NCI-H2227 (cell line): ENCODE results near the gene GAB2.

Source experiments
- DNase-seq: peaks from one replicate; lab custom pipeline; 2025; ENCODE audit not compliant: unreplicated experiment; lab: John Stamatoyannopoulos, UW

Gene GAB2

DNA sequence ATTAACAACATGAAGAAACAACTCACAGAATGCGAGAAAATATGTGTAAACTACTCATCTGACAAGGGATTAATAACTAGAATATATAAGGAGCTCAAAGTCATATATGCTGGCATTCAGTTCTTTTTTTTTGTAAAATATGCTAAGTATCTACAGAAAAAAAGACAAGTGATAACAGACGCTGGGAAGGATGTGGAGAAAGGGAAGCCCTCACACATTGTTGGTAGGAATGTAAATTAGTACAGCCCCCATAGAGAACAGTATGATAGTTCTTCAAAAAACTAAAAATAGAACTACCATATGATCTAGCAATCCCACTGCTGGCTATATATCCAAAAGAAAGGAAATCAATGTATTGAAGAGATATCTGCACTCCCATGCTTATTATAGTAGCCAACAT is 13.8 kb downstream of the GAB2 start:
- no peak for DNase-seq

DNA sequence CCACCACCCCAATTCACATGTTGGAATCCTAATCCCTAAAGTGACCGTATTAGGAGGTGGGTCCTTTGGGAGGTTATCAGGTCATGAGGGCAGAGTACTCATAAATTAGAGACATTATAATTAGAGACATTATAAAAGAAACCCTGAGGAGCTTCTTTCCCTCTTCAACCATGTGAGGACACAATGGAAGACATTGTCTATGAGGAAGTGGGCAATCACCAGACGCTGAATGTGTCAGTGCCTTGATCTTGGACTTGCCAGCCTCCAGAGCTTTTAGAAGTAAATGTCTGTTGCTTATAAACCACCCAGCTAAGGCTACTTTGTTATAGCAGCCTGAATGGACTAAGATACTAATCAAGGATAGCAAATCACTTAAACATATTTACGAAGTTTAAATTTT is 14.8 kb downstream of the GAB2 start:
- DNase-seq: no peak

GRCh38 chr11:78400702-78401101 is 16.9 kb downstream of the GAB2 start:
- DNase-seq: peak; percentile 36

DNA sequence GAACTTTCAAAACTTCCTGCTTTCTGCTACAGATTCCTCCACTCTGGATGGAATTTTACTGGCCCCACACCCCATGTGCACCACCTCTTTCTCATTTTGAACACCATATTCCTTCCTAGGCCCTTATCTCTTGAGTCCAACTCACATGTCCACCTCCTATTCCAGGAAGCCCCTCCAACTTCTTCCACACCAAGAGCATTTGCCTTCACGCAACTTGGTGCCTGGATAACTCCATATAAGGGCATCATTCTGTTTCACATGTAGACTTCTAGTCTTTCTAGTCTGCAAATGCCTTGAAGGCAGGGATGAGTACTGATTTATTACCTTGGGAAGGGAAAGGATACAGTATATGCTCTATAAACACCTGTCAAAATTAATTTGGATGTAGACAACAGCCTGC is 17.5 kb downstream of the GAB2 start:
- no peak for DNase-seq

GRCh38 chr11:78399136-78399535 is 18.5 kb downstream of the GAB2 start:
- DNase-seq: no peak

- DNase-seq: no peak
Observed at GRCh38 chr11:78398715-78399114, 18.9 kb downstream of the GAB2 start.

GRCh38 chr11:78397398-78397797 is 20.2 kb downstream of the GAB2 start:
- no peak for DNase-seq

DNA sequence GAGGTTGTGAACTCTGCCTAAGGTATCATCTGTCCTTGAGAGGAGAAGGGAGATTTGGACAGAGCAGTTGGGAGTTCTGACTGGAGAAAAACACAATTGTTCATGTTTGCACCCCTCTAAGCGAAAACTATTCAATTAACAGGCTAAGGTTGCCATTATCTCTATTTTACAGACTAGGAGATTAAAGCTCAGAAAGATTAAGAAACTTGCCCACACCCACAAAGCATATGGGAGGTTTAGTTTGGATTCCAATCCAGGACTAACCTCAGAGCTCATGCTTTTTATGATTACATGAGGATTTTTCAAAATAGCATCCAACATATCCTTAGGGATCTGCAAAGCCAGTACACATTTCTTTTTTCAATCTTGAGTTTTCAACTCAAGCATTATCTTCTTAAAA is 22.0 kb downstream of the GAB2 start:
- DNase-seq: no peak

- no peak for DNase-seq
Observed at GRCh38 chr11:78392854-78393253, 24.8 kb downstream of the GAB2 start.

GRCh38 chr11:78391424-78391823 is 26.2 kb downstream of the GAB2 start:
- DNase-seq: no peak

DNA sequence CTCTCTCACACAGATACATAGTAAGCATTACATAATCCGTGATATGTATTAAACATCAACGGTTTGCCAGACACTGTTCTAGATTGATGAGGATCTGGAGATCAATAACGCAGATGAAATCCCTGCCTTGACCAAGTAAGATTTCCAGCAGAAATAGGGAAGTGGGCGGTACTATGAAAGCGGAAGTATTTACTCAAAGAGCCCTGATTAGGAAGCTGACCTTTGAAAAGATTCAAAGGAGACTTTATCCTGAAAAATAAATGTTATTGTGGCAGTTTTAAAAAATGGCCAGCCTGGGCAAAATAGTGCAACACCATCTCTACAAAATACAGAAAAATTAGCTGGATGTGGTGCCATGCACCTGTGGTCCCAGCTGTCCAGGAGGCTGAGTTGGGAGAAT is 26.8 kb downstream of the GAB2 start:
- DNase-seq: no peak

GRCh38 chr11:78386215-78386941 is 31.2 kb downstream of the GAB2 start:
- DNase-seq: peak; percentile 37

GRCh38 chr11:78385205-78385604 is 32.4 kb downstream of the GAB2 start:
- DNase-seq: no peak

- DNase-seq: no peak
Observed at GRCh38 chr11:78384231-78384630, 33.4 kb downstream of the GAB2 start.

- DNase-seq: no peak
Observed at GRCh38 chr11:78381865-78382264, 35.8 kb downstream of the GAB2 start.

DNA sequence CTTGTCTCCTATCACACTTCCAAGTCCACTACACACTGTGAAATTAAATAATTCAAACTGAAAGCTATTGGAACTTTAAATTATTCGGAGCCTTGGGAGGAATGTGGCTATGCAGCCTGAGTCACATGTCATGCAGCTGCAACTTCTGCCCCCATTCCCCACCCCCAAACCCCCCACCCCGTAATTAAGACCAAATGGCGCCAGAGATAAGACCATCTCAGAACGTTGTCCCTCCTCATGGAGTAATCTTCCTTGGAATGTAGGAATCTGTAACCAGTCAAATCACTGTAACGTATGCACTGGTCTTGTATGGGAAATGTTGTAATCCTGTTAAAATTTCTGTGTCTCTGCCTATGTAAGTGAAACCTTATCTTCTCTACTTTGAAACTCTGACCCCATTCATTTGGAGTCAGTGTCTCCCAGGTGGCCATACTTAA is 37.0 kb downstream of the GAB2 start:
- DNase-seq: peak; percentile 32

- no peak for DNase-seq
Observed at GRCh38 chr11:78379039-78379670, 38.5 kb downstream of the GAB2 start.

GRCh38 chr11:78377625-78378418 is 39.8 kb downstream of the GAB2 start:
- DNase-seq: no peak

GRCh38 chr11:78376858-78377257 is 40.8 kb downstream of the GAB2 start:
- no peak for DNase-seq

- no peak for DNase-seq
Observed at GRCh38 chr11:78374917-78375316, 42.7 kb downstream of the GAB2 start.

DNA sequence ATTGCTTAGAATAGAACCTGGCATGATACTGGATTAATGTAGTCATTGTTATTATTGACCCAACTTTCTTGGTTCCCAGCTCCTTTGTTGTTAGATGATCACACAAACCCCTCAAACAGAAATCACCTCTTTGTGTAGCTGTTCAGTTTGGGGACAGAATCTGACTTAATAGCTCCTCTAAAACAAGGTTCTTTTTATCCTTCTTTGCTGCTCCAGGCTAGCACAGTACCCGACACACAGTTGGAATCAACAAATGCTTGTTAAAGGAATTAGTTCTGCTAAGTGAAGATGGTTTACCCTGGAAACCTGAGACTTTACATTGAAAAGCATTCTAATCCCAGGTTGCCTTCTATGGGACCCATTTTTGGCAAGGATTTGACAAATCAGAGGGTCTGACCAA is 43.9 kb downstream of the GAB2 start:
- DNase-seq: no peak
